ENCODE data around the gene F7.

The F7 gene

DNA sequence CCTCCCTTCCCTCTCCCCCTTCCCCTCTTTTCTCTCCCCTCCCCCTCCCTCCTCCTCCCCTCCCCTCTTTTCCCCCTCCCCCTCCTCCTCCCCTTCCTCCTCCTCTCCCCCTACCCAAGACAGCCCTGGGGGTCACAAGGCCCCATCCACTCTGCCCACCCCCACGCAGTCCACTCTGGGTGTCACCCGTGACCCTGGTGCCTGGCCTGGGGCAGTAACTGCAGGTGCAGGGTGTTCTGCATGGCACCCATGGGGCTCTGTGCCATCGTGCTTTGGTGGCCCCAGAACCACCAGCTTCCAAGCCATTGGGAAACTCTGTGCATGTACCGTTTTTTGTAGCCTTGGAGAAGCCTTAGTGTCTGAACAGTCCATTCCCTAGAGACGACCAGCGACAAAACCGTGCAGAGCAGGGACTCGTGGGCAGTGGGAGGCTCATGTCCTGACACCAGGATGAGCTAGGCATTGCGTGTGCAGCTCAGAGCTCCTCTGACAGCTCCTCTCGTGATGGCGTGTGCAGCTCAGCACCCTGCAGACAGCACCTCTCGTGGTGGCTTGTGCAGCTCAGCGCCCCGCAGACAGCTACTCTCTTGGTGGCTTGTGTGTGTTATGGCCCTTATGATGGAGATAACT lies 43.7 kb upstream of the F7 start:
- Histone ChIP-seq H3K36me3 (no peaks in the 10 kb centered on the region), H3K4me1 (peaks cover 0 to 9% (median 0%) of the 10 kb centered on the region in 10 experiments; a peak in 3 of 20 replicates), H3K27me3 (no peaks in the 10 kb centered on the region), H3K9ac (no peak overlapping the region), H3K27ac (no peak overlapping the region), H3K4me3 (no peak overlapping the region), H3K4me2 (no peak overlapping the region), H3K9me3 (replicated peaks in 1 of 11) (peaks cover 17 to 21% (median 19%) of the 10 kb centered on the region in 11 experiments), H4K20me1 (peaks cover 0 to 15% (median 0%) of the 10 kb centered on the region in 11 experiments; a peak in 1 of 22 replicates)
- TF ChIP-seq Cebpa-rat (IDR thresholded peaks at IDR 0.05), result no peak

DNA sequence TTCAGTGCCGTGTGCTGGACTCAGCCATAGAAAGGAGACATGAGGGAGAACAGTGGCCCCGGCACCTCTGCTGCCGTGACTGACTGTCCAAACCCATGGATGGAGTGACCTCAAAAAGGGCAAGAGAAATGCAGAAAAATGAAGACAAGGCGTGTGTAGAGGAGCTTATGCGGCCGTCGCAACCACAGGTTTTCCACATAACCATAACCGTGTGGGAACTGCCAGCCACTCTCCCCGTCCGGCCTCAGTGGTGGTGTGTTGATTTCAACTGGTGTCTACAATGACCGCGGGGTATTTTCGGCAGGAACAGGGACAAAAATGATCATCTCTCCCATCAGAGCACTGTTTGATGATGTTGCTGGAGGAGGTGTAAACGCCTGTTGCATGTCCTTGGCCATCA lies 42.9 kb upstream of the F7 start:
- peaks cover 0 to 9% (median 0%) of the 10 kb centered on the region in 10 experiments; a peak in 3 of 20 replicates for H3K4me1 ChIP-seq
- peaks cover 9 to 13% (median 12%) of the 10 kb centered on the region in 11 experiments for H3K9me3 ChIP-seq (replicated peaks in 1 of 11)
- H3K9ac ChIP-seq, result no peak overlapping the region
- peaks cover 0 to 15% (median 0%) of the 10 kb centered on the region in 11 experiments; a peak in 1 of 22 replicates for H4K20me1 ChIP-seq
- no peak overlapping the region for H3K4me3 ChIP-seq
- H3K4me2 ChIP-seq, result no peak overlapping the region
- no peak overlapping the region for H3K27ac ChIP-seq
- no peaks in the 10 kb centered on the region for H3K27me3 ChIP-seq
- TF ChIP-seq Cebpa-rat (IDR thresholded peaks at IDR 0.05), result no peak
- H3K36me3 ChIP-seq, result no peaks in the 10 kb centered on the region

DNA sequence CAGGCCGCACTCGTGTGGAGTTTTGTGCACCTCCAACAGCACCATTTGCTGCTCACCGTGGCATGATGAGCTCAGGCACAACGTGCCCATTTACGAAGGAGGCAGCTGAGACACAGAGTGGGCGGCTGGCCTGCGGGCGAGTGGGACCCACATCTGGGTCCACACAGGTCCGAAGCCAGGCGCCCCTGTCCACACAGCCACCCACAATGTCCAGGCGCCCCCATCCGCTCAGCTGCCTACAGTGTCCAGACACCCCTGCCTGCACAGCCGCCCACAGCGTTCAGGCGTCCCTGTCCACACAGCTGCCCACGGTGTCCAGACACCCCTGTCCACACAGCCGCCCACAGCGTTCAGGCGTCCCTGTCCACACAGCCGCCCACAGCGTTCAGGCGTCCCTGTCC lies 42.5 kb upstream of the F7 start:
- Histone ChIP-seq H3K27me3 (no peaks in the 10 kb centered on the region), H3K9ac (no peak overlapping the region), H3K9me3 (replicated peaks in 1 of 11) (peaks cover 5 to 9% (median 8%) of the 10 kb centered on the region in 11 experiments), H3K36me3 (no peaks in the 10 kb centered on the region), H4K20me1 (peaks cover 0 to 15% (median 0%) of the 10 kb centered on the region in 11 experiments; a peak in 1 of 22 replicates), H3K4me1 (peaks cover 0 to 9% (median 0%) of the 10 kb centered on the region in 10 experiments; a peak in 3 of 20 replicates), H3K4me2 (no peak overlapping the region), H3K4me3 (no peak overlapping the region), H3K27ac (no peak overlapping the region)
- no peak for TF ChIP-seq Cebpa-rat (IDR thresholded peaks at IDR 0.05)

DNA sequence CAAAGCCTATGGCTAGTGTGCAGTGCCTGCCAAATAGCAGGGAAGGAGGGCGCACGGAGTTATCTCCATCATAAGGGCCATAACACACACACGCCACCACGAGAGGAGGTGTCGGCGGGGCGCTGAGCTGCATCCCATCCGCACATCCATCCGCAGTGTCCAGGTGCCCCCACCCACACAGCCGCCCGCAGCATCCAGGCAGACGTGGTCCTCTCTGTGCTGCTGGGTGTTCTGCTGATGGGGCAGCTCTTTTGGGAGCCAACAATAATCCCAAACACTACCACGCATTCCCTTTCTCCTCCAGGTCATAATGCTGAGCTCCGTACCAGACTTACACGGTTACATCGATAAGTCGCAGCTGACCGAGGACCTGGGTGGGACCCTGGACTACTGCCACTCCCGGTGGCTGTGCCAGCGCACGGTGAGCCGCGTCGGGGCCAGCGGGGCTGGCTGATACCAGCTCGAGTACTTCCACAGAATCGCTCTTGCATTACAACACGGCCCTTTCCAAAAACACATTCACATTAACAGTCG lies 41.5 kb upstream of the F7 start:
- H4K20me1 ChIP-seq, result peaks cover 0 to 15% (median 0%) of the 10 kb centered on the region in 11 experiments; a peak in 1 of 22 replicates
- no peaks in the 10 kb centered on the region for H3K27me3 ChIP-seq
- no peaks in the 10 kb centered on the region for H3K36me3 ChIP-seq
- 0 out of 22 replicates have a peak overlapping the region, but pooled peaks of 1 of the 11 experiments have one; percentile 12 for H3K4me2 ChIP-seq
- no peak for TF ChIP-seq Cebpa-rat (IDR thresholded peaks at IDR 0.05)
- no peak overlapping the region for H3K9ac ChIP-seq
- H3K4me1 ChIP-seq, result peaks cover 0 to 9% (median 0%) of the 10 kb centered on the region in 10 experiments; a peak in 3 of 20 replicates
- H3K9me3 ChIP-seq (replicated peaks in 1 of 11), result no peaks in the 10 kb centered on the region
- no peak overlapping the region for H3K4me3 ChIP-seq
- no peak overlapping the region for H3K27ac ChIP-seq

DNA sequence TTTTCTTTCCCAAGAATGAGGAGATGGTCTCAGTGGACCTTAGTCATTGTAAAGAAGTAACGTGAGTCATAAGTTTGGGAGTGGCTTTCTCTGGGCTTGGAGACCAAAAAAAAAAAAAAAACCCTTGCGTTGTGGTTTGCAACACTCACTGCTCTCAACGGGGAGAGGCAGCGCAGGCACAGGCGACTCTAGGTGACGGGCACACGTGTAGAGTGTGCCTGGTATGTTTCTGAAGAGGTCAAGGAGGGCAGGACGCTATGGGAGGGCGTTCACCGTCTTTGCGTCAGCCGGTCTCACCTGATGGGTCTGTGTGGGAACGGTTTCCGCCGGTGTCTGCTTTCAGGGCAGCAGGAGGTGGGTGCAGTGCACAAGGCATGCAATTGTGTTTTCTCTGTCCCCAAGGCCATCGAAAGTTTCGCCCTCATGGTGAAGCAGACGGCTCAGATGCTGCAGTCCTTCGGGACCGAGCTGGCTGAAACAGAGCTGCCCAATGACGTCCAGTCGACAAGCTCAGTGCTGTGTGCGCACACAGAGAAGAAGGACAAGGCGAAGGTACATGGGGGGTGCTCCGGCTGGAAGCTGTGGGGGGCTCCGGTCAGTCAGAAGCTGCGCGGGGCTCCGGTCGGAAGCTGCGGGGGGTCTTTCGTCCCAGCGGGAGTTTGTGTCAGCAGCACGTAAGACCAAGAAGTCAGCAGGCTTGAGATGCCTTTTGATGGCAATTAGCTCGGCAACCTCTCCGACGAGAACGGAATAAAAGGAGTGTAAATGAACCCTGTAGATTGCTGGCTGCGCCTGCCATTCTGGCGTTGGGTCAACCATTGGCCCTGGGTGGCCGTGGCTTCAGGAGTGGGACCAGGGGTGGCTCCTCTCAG lies 40.8 kb upstream of the F7 start:
- no peak for TF ChIP-seq Cebpa-rat (IDR thresholded peaks at IDR 0.05)
- Histone ChIP-seq H3K36me3 (no peaks in the 10 kb centered on the region), H3K9ac (no peak overlapping the region), H3K4me3 (no peak overlapping the region), H3K9me3 (replicated peaks in 1 of 11) (no peaks in the 10 kb centered on the region), H3K4me2 (peak overlapping the region in 1 of 11 experiments; percentile 12; a peak in 1 of 22 replicates), H3K27ac (no peak overlapping the region), H4K20me1 (peaks cover 0 to 16% (median 0%) of the 10 kb centered on the region in 11 experiments; a peak in 2 of 22 replicates), H3K27me3 (no peaks in the 10 kb centered on the region), H3K4me1 (peaks cover 0 to 9% (median 0%) of the 10 kb centered on the region in 10 experiments; a peak in 3 of 20 replicates)

DNA sequence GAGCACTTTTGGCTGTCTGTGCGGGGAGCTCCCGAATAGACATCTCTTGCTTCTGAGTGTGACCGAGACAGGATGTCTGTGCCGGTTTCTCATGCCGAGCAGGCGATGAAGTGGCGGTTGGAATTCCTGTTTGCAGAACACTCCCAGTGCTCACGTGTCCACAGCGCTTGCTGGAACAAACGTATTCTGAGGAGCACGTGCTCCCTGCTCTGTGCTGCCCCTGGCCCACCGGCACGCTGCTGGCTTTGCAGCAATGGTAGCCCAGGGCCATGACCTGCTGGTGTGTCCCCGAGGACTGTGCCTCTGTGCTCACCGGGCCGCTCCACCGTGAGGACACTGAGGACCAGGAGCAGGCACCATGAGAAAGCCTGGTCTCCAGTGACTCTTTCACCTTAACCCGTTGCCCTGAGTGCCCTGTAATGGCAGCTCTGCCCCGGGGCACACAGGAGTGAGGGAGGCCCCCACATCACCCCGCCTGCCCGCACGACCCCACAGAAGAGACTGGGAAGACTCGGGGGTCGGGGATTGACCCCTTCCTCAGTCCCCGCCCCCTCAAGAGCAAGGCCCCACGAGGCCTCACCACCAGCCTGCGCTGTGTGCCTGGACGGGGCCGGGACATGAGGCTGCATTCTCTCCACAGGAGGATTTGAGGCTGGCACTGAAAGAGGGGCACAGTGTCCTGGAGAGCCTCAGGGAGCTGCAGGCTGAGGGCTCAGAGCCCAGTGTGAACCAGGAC lies 40.0 kb upstream of the F7 start:
- H3K36me3 ChIP-seq, result no peaks in the 10 kb centered on the region
- no peak overlapping the region for H3K9ac ChIP-seq
- no peak overlapping the region for H3K4me2 ChIP-seq
- H4K20me1 ChIP-seq, result peaks cover 0 to 24% (median 0%) of the 10 kb centered on the region in 11 experiments; a peak in 2 of 22 replicates
- TF ChIP-seq Cebpa-rat (IDR thresholded peaks at IDR 0.05), result no peak
- H3K27me3 ChIP-seq, result no peaks in the 10 kb centered on the region
- no peaks in the 10 kb centered on the region for H3K9me3 ChIP-seq (replicated peaks in 1 of 11)
- H3K4me3 ChIP-seq, result no peak overlapping the region
- H3K27ac ChIP-seq, result no peak overlapping the region
- H3K4me1 ChIP-seq, result peaks cover 0 to 9% (median 0%) of the 10 kb centered on the region in 10 experiments; a peak in 3 of 20 replicates

DNA sequence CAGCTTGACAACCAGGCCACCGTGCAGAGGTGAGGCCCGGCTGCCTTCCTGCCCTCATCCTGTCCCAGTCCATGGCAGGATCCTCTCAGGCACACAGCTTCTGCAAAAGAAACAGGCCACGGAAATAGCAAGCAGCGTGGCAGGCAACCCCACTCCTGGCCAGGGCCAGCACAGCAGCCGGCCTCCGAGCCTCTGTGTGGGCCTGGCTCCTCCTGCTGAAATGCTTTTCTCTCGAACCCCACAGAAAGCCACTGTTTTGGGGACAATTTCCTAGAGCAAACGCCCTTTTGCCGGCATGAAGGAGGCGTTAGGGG lies 39.5 kb upstream of the F7 start:
- peaks cover 0 to 9% (median 0%) of the 10 kb centered on the region in 10 experiments; a peak in 3 of 20 replicates for H3K4me1 ChIP-seq
- H3K4me3 ChIP-seq, result no peak overlapping the region
- TF ChIP-seq Cebpa-rat (IDR thresholded peaks at IDR 0.05), result no peak
- no peak overlapping the region for H3K9ac ChIP-seq
- H3K9me3 ChIP-seq (replicated peaks in 1 of 11), result no peaks in the 10 kb centered on the region
- H3K36me3 ChIP-seq, result no peaks in the 10 kb centered on the region
- H3K27ac ChIP-seq, result no peak overlapping the region
- H3K4me2 ChIP-seq, result no peak overlapping the region
- peaks cover 0 to 24% (median 0%) of the 10 kb centered on the region in 11 experiments; a peak in 2 of 22 replicates for H4K20me1 ChIP-seq
- no peaks in the 10 kb centered on the region for H3K27me3 ChIP-seq

GRCh38 chr13:113066746-113067145 lies 38.8 kb upstream of the F7 start:
- Histone ChIP-seq H3K36me3 (no peaks in the 10 kb centered on the region), H3K27me3 (no peaks in the 10 kb centered on the region), H4K20me1 (peaks cover 0 to 24% (median 0%) of the 10 kb centered on the region in 11 experiments; a peak in 2 of 22 replicates), H3K4me1 (peaks cover 0 to 9% (median 0%) of the 10 kb centered on the region in 10 experiments; a peak in 3 of 20 replicates), H3K27ac (no peak overlapping the region), H3K9ac (no peak overlapping the region), H3K4me3 (no peak overlapping the region), H3K9me3 (replicated peaks in 1 of 11) (no peaks in the 10 kb centered on the region), H3K4me2 (no peak overlapping the region)
- TF ChIP-seq Cebpa-rat (IDR thresholded peaks at IDR 0.05), result no peak

Data from BLaER1 treated with 17β-estradiol and CSF1 and Interleukin-3, amounts not matched to agents 10 nM and 100 nM (cell line).